Ecto neural progenitor cell (in vitro differentiated cells): Measurements from ENCODE around the gene FLAD1.

Source experiments
- DNase-seq: peaks from one replicate; pipeline ENCODE4 v3.0.0-alpha.2; 2018; ENCODE audit warnings: low spot score

FLAD1 gene

DNA sequence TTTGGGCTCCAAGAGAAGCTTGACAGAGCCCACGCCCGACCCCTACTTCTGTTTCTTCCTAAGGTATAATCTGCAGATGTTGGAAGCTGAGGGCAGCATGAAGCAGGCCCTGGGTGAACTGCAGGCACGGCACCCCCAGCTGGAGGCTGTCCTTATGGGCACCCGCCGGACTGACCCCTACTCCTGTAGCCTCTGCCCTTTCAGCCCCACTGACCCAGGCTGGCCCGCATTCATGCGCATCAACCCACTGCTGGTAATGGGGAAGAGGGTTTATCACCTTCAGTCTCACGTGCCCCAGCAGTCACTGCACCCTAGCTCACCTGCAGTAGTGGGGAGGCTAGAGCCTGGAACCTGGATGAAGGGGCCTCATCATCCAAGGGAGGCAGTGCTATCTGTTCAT lies 7.1 kb downstream of the FLAD1 start:
- DNase-seq: no peak

DNA sequence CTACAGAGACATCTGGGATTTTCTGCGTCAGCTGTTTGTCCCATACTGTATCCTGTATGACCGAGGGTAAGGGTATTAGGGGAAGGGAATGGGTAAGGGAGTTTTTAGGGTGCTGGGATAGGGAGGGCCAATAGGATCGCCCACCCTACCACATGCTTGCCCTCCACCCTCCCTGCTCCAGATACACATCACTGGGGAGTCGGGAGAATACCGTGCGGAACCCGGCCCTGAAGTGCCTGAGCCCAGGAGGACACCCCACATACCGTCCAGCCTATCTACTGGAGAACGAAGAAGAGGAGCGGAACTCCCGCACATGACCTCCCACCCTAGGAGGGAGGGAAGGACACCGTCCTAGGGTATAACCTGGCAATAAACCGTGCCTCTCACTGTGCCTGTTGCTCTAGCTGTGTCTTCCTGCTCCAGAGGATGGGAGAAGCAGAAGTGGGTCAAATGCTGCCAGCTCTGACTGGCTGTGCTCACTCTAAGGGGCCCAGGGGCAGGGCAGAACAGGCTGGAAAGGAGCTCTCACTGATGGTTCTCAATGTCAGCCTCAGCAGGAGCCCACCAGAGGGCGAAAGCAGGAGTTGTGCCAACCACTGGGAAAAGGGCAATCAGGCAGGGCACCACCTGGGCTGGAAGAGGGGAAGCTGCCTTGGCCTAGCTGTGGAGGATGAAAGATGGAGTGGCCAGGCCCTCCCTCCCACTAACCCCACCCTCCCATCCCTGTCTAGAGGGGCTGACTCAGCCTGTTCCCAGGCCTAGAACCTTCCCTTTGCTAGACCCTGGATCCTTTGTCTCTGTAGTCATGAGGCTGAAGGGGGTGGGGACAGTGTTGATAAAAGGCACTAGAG lies 9.8 kb downstream of the FLAD1 start:
- peak; percentile 43 for DNase-seq

DNA sequence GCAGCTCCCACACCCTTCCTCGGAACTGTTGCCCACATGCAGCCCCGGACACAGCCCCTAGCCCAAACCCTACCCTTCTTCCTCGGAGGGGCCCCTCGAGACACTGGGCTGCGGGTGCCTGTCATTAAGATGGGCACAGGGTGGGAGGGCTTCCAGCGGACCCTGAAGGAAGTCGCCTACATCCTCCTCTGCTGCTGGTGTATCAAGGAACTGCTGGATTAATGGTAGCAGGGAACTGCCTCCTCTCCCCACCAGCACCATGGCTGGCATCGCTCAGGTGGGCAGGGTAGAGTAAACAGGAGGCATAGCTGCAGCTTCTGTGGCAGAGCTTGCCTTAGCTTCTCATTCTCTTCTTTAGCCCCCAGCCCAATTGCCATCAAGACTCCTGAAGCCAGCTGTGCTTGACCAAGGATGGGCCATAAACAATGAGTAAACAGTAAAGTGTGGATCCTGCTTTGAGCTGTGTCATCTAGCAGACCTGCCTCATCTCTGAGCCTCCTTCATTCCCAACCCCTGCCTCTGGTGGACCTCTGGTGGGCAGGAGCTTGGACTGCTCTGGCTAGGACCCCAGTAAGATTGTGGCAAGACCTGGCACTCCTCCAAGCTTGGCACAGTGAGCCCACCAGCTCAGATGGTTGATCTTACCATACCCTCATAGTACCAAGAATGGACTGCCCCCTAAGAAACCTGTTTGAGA lies 10.6 kb downstream of the FLAD1 start, which contains the start of gene LENEP:
Gene LENEP (plus strand): TSS at position 15 of the 697 bp plus-strand sequence. CDS start 22 bp downstream, at position 37.
- peak; percentile 19 for DNase-seq

DNA sequence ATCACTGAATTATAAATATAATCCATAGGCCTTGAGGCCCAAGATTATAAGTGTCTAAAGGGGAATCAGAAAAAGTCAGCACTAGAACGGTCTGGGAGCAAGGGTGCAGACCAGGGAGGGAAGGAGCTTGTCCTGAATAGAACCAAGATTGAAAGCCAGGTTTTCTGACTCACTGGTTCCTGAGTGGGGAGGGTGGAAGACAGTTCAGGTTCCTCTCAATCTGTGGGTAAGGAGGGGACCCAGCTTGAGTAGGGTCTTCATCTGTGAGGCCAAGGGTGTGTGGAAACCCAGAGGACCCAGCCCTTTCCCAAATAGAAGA lies 11.1 kb downstream of the FLAD1 start:
- DNase-seq: peak; percentile 31

DNA sequence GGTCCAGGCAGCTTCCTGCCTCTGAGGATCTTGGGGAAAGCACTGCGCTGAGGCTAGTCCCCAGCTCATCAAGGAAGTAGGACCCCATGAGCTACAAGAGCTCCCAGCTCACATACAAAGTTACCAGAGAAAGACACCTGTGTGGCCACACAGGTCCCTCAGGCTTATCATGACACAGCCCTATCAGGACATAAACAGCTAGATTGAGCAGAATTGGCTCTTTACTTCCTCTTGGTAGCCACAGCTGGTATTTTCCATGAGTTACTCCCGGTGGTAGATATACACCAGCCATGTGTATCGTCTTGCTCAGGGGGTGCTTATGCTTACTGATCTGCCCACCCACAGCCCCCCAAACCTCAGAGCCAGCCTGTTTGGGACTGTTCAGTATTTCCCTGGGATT lies 11.4 kb downstream of the FLAD1 start:
- peak; percentile 32 for DNase-seq

DNA sequence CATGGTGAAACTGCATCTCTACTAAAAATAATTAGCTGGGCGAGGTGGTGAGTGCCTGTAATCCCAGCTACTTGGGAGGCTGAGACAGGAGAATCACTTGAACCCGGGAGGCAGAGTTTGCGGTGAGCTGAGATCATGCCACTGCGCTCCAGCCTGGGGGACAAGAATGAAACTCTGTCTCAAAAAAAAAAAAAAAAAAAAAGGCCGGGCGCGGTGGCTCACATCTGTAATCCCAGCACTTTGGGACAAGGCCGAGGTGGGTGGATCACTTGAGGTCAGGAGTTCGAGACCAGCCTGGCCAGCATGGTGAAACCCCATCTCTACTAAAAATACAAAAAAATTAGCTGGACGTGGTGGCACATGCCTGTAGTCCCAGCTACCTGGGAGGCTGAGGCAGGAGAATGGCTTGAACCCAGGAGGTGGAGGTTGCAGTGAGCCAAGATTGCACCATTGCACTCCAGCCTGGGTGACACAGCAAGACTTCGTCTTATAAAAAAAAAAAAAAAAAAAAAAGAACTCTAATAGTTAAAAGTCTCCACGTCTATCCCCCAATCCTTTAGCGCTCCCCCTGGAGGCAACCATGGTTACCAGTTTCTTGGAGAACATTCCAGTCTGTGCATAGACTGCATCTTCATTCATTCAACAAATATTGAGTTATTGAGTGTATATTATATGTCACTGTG lies 12.3 kb downstream of the FLAD1 start:
- peak; percentile 52 for DNase-seq

DNA sequence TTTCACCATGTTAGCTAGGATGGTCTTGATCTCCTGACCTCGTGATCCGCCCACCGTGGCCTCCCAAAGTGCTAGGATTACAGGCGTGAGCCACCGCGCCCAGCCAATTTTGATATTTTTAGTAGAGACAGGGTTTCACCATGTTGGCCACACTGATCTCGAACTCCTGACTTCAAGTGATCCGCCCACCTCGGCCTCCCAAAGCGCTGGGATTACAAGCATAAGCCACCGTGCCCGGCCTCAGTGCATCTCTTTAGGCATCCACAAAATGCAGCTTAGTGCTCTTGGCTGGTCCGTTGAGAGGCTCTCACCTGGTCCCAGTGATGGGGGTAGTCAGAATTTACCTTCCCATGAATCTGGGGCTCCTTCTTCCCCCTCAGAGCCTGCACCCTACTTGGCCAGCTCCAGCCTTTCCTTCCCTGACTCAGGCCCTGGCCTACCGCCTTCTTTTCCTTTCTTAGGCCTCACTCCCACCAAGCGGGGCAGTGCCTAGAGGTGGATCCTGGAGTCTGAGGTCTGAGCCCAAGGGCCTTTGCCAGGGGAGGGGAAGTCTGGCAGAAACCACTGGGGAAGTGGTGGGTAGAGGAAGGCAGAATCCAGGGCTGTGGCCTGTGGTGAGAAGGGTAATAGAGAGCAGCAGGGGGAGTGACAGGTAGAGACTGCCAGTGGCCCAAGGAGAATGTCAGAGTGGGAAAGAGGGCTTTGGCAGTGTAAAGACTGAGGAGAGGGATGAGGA lies 14.0 kb downstream of the FLAD1 start:
- peak; percentile 39 for DNase-seq

DNA sequence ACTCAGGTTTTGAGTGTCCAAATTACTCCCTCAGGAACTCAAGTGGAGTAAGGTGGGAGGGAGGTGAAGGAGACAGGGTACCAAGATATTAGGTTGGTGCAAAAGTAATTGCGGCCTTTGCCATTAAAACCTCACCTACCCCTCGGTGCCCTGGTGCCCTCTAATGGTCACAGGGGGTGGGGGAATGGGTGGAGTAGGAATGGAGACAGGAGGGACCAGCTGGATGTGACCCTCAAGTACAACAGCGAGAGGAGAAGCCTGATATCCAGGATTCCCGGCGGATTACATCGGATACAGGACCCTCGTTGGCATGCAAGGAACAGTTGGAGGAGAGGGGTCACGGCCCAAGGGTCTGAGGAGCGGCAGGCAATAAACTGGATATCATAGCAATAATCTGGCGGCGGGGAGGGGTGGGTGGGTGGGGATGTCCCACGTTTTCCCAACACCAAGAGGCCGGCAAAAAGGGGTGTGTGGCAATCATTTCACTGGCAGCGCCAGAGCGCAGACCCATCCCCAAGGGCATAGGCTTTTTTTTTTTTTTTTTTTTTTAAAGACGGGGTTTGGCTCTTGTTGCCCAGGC lies 15.1 kb downstream of the FLAD1 start:
- DNase-seq: peak; percentile 39

DNA sequence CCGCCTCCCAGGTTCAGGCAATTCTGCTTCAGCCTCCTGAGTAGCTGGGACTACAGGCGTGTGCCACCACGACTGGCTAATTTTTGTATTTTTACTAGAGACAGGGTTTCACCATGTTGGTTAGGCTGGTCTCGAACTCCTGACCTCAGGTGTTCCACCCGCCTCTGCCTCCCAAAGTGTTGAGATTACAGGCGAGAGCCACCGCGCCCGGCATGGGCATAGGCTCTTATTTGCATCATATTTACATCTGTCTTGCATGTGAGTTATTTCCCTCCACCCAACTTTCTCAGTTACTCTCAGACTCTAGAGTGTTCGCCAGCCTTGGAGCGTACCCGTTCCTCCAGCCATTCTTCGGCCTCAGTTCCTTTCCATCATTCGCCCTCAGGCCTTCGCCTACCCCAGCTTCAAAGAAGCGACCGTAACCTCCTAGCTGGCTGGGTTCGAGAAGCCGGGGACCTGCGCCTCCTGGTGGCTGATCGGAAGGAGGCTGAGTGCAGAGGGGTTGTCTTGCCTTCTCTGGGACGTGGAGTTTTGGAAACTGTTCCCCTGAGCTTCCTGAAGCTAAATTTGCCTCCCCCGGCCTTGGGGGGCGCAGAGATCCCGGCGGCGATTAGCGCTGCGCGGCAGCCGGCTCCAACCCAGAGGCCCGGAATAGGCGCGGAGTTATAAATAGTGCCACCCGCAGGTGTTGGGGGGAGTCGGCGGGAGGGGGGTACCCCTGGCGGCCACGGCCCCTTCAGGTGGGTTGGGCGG lies 15.8 kb downstream of the FLAD1 start:
- DNase-seq: peak; percentile 88

DNA sequence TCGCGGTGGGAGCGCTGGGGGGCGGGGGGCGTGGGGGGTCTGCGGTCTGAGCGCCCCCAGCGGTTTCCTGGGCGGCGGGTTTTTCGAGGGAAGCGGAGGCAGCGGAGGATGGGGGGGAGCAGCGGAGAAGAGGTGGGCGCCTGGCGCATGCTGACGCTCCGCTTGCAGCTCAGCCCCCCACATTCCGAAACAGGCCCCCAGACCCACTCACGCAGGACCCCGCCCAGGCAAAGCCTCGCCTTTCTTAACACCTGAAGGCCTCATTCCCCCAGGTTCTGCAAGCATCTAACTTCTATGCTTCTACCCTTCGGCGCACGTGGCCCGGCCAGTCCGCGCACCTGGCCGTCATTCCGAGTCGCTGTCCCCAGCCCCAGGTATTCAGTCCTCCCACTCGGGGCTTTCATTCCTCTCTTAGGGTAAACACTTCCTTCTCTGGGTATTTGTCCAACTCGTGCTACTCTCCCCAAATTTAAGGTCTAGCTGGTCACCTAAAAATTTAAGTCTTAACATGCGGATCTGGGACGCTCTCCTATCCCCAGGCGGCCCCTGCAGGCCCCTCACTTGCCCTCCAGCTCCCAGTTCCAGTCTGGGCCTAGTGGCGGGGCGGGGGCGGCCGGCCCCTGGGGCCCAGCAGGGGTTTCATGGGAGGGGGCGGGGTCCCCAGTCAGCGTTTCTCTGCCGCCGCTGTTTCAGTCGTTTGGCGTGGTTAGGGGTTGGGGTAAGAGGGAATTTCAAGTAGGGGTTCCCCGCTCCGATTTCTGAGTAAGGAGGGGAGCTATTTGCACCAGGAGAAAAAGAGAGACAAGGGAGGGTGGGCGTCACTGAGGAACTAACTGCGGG lies 16.6 kb downstream of the FLAD1 start:
- DNase-seq: peak; percentile 75

DNA sequence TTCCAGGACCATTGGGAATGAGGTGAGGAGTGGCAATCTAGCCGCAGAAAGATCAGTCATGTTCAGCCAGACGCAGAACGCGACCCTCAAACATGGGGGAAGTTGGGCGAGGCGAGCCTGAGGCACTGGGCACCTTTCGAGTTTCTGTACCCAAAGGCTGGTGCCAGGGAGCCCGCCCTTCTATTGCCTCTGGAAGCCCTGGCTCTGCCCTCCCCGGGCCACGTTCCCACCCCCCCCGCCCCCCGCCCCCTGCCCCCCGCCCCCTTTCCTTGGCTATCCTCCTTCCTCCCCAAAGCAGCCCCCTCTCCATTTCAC lies 17.2 kb downstream of the FLAD1 start:
- no peak for DNase-seq

DNA sequence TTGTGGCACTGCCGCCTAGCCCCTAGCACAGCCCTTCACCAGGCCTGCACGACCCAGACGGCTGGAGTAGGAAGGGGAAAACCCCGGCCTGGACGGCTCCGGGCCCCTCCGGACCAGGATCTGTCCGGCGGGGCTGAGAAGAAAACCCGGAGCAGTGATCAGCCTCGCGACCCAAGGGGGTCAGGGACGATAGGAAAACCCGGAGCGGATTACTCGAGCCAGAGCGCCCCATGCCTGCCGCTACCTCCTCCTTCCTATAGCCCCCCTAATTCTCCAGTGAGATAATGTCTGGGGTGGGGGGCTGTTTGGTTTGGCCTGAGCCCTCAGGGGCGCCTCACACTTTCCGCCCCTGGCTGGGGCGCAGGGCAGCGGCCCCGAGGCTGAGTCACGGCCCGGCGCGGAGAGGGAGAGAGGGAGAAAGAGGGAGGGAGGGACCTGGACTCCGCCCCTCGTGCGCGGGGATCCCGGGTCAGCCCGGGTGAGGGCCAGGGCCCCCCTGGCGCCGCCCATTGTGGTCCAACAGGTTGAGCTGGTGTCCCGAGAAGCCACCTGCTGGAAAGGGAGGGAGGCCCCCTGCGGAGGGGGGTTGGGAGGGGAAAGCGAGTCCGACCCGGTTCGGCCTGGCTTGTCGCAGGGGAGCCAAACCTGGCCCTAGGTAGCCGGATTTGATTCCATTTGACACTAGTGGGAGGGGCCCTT lies 17.7 kb downstream of the FLAD1 start:
- DNase-seq: peak; percentile 95

DNA sequence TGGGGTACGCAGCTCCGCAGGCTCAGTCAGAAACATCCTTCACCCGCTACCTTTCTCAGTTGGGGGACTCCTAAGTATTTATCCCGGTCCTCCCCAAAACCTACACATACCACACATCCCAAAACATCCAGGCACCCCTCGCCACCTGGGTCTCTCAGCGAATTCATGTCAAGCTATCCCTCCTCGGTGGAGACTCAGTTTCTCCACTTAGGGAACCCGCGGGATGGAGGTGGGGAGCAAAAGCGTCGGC lies 18.2 kb downstream of the FLAD1 start:
- no peak for DNase-seq

DNA sequence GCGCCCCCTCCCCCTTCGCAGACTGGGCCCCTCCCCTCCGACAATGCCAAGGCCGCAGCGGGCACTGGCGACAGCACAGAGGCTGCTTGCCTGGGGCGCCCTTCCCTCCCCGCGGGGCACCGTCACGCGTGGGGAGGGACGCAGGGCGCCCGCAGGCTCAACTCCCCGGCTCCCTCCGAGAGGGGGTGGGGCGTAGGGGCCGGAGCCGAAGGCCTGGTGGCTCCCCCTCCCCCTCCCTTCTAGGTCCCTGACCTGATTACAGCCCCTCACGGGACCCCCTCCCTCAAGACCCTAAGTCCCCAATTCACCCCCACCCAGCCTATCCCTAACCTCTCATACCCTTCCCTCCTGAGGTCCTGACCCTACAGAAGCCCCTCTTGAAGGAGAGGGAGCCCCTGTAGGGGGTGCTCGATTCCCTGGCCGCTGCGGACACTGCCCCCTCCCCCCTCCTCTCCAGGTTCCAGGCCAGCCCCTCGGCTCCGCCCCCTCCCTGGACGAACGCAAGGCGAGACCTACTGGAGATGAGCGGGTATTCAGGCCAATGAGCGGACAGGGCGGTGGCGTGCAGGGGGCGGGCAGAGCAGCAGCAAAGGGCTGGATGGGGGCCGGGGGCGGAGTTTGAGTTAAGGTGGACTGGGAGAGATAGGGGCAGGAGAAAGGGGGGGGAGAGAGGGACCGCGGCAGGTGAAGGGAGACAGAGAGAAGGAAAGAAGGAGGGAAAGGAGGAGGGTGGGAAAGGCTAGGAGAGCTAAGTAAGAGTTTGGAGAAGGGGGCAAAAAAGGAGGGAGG lies 18.7 kb downstream of the FLAD1 start:
- DNase-seq: peak; percentile 99

DNA sequence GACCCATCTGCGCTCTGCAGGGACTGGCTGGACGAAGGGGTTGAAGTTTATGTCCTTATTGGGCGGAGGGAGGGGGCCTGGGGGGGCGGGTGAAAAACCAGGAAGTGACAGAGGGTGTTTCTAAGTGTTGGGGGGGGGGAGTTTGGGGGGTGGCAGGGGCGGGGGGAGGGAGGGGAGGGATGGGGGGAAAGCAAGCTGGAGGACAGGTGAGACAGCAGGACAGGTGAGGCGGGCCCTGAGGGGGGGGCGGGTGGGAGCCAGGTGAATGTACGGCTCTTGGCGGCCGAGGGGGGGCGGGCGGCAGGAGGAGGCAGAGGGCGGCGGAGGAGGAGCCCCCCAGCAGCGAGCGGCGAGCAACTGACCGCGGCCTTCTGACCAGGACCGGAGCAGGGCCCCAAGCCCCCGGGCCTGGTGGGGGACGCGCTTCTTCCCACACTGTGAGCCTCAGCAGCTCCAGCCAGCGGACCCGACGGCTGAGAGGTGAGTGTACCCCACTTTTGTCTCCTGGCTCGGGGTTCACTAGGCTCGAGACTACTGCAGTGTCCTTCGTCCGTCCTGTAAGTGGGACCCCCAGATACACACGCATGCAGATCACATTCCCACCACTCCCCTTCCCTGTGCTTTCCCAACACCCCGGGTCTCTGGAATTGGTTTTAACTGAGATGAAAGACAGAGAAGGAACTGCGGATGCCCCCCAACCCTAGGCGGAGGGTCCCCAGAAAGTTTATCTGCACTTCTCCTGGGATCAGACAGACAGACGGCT lies 19.5 kb downstream of the FLAD1 start, which contains the start of gene ZBTB7B:
Gene ZBTB7B (plus strand): TSS at position 339 of the 763 bp plus-strand sequence. CDS start 11,859 bp downstream, outside the sequence.
- peak; percentile 65 for DNase-seq

DNA sequence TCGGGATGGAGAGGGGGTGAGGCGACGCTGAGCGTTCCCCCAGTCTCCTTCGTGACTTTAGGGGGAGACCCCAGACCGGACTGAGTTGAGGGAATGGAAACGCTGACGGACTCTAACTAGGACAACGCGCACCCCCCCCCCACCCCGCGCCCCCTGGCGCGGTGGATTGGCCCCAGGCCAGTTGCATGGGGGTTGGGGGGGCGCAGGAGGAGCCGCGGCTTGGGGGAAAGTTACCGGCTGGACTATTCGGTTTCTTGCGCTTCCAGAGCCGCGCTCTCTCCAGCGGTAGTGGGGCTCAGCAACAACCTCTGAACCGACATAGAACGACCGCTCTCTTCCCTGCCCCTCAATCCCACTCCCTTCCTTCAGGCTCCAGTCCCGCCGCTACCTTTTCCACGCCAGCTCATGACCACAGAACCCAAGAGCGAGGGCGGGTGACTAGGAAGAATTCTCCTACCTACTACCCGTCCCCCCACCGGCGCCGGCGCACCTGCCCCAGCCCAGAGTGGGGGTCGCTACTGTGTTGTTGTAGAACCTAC lies 20.2 kb downstream of the FLAD1 start:
- peak; percentile 64 for DNase-seq

DNA sequence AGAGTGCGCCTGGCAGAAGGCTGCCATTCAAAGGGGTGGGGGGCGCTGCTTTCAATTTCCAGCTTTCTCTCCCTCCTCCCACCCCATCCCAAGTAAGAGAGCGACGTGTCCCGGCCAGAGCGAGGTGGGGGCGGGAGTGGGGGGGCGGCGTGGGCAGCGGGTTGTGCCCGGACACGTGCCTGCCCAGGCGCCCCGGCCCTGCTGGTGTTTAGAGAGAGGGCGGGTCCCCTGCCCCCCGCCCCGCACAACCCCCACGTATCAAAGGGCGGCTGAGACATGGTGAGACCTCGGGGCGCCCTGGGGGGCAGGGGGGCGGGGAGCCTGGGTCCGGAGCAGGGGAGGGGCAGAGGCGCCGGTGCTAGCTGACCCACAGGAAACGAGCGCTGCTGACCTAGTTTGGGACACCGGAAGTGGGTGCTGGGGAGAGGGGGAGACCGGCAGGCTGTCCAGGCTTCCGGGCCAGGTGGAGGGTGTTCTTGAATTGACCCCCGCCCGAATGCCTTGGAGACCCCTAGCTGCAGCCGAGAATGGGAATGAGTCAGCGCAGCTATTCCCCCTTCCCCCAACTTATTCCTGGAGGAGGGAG lies 20.7 kb downstream of the FLAD1 start:
- peak; percentile 62 for DNase-seq
